ENCODE results near the gene CDH2.
"Not testable (repeated sequence)": the region's sequence is repeated elsewhere in the genome, so short reads cannot be mapped to it uniquely, and the experiment has no call there.

Gene CDH2

GRCh38 chr18:27921392-27921791 lies 255.5 kb downstream of the CDH2 start:
- DNase-seq (ENCODE audit: low read depth), result no peak

GRCh38 chr18:27920836-27921235 lies 256.1 kb downstream of the CDH2 start:
- no peak for DNase-seq (ENCODE audit: low read depth)

- not testable (repeated sequence) for DNase-seq (ENCODE audit: low read depth)
Observed at GRCh38 chr18:27906189-27906588, 270.7 kb downstream of the CDH2 start.

GRCh38 chr18:27903906-27904305 lies 273.0 kb downstream of the CDH2 start:
- DNase-seq (ENCODE audit: low read depth), result no peak

GRCh38 chr18:27901424-27902226 lies 275.3 kb downstream of the CDH2 start:
- DNase-seq (ENCODE audit: low read depth), result no peak
